ENCODE data around the gene SLC9A6. TPM values are rescaled to one million over a fixed set of nuclear protein-coding genes. Genes with fewer than 3 reads are reported as not detected.
"Not testable (repeated sequence)": the region's sequence is repeated elsewhere in the genome, so short reads cannot be mapped to it uniquely, and the experiment has no call there.

Gene SLC9A6
- total RNA-seq, 1 experiment from 2014 or later, result 22.4 TPM

DNA sequence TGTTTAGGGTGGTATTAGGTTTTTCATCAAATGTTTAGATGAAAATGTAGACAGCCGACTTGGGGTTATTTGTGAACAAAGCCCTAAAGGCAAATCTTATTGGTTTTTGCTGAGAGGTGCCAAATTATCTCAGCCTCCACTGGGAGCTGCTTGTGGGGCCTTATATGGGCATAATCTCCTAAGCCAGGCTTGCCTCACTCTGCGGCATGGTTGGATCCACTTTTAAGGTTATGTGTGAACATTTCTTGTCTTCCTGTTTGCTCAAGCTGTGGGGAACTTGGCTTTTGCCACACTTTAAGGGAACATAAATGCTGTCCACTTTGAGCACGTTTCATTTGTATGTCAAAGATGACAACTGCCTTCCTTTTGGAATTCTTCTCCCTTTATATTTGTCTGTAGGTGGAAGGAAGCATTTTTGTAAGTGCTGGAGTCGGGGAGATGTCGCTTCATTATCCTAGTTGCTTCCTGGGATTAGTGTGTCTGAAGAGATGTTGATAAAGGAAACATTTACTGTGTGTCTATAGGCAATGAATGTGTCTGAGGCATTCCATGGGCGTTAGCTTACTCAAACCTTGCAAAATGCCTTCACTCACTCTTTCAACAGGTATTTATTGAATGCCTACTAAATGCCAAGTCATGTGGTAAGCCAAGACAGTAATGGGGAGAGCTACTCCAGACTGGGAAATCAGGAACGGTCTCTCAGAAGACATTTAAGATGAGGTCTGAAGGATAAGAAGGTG is 78.3 kb downstream of the SLC9A6 start:
- DNase-seq (ENCODE audit: low spot score), result peak; percentile 39

GRCh38 chrX:136064661-136065043 is 79.4 kb downstream of the SLC9A6 start:
- no peak for DNase-seq (ENCODE audit: low spot score)

DNA sequence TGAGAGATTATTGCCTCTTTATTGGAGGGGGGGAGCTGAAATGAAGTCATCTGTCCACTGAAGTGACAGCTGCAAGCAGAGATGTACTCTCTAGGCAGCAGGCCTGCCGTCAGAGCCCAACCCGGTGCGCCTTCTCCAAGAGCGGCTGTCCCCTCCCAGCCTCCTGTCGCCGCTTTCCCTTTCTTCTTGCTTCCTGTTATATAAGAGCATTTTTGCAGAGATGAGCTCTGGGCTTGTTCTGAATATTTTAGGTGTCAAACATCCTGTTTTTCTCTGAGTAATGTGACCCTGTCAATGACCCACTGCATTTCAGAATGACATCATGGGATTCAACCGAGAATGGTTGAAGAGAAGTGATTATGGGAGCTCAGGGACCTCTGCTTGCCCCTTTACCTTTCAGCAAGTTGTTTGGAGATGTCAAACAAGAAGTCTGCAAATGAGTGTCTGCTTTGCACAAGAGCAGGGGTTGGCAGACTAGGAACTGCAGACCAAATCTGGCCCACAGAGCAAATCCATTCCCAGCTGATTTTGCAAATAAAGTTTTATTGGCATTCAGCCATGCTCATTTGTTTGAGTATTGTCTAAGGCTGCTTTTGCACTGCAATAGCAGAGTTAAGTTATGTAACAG is 79.9 kb downstream of the SLC9A6 start:
- DNase-seq (ENCODE audit: low spot score), result peak; percentile 27

DNA sequence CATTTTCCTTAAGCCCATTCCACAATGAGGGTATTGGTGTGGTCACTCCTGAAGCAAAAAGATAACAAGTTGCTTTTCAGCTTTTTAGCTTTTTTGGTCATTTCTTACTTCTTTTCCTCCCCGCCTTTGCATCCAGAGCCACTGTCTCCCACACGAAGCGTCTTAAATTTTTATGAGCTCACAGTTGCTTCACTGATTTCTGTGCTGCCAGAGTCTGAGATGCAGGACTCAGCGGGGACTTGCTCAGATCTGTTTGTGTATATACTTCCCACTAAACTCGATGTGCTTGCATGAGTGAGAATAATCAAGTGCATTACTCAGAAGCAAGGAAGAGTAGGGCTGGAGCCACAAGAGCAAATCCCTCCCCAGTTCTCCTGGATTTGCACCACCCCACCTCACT is 81.9 kb downstream of the SLC9A6 start:
- DNase-seq (ENCODE audit: low spot score), result no peak

DNA sequence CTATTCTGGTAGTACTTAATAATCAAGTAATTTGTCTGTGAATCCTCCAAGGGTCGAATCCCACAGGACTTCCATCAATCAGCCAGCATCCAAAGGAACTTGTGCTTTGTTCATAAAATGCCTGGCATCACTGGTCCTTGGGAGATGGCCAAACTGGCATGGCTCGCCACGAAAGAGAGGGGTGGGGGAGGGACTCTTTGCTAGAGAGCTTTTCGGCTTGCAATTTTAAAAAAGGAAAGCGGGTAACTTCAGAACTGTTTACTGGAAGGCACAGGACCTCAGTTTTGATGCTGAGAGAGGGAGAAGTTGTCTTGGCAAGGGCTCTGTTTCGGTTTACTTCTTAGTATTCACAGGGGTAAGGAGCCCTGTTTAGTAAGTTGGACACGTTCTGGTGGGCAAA is 82.7 kb downstream of the SLC9A6 start:
- DNase-seq (ENCODE audit: low spot score), result no peak

GRCh38 chrX:136076942-136077341 is 91.7 kb downstream of the SLC9A6 start:
- DNase-seq (ENCODE audit: low spot score), result no peak

GRCh38 chrX:136080766-136081165 is 95.5 kb downstream of the SLC9A6 start:
- no peak for DNase-seq (ENCODE audit: low spot score)

- DNase-seq (ENCODE audit: low spot score), result peak; percentile 29
These were observed 101.3 kb downstream of the SLC9A6 start for GRCh38 chrX:136086521-136086920.

GRCh38 chrX:136091898-136092297 is 106.7 kb downstream of the SLC9A6 start:
- not testable (repeated sequence) for DNase-seq (ENCODE audit: low spot score)

DNA sequence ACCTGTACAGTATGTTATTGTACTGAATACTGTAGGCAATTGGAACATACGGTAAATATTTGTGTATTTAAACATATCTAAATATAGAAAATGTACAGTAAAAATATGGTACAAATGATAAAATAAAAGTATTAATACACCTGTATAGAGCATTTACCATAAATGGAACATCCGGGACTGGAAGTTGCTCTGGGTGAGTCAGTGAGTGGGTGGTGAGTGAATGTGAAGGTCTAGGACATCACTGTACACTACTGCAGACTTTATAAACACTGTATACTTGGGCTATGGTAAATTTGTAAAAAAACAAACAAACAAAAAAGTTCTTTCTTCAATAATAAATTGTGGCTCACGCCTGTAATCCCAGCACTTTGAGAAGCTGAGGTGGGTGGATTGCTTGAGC is 109.7 kb downstream of the SLC9A6 start:
- DNase-seq (ENCODE audit: low spot score), result no peak

Other genes starting within 250 kb of the SLC9A6 start
- gene CT45A3, start 217.2 kb upstream of the SLC9A6 start, total RNA-seq (2014; rRNA removed; shearing (Covaris generic)), result not detected in 2 replicates
- gene CT45A5, start 199.9 kb upstream of the SLC9A6 start, total RNA-seq (2014; rRNA removed; shearing (Covaris generic)), result 0.50 TPM in 1 of 2 replicates, not detected in the other
- gene CT45A6, start 182.6 kb upstream of the SLC9A6 start, total RNA-seq (2014; rRNA removed; shearing (Covaris generic)), result not detected in 2 replicates
- not detected in 2 replicates for gene CT45A2, start 165.4 kb upstream of the SLC9A6 start, total RNA-seq (2014; rRNA removed; shearing (Covaris generic))
- not detected in 2 replicates for gene CT45A7, start 148.2 kb upstream of the SLC9A6 start, total RNA-seq (2014; rRNA removed; shearing (Covaris generic))
- not detected in 2 replicates for gene CT45A8, start 130.9 kb upstream of the SLC9A6 start, total RNA-seq (2014; rRNA removed; shearing (Covaris generic))
- not detected in 2 replicates for gene CT45A9, start 113.6 kb upstream of the SLC9A6 start, total RNA-seq (2014; rRNA removed; shearing (Covaris generic))
- 0.43 TPM in 1 of 2 replicates, not detected in the other for gene CT45A10, start 92.0 kb upstream of the SLC9A6 start, total RNA-seq (2014; rRNA removed; shearing (Covaris generic))
- gene SAGE1, start 91.7 kb upstream of the SLC9A6 start, total RNA-seq (2014; rRNA removed; shearing (Covaris generic)), result not detected in 2 replicates
- gene MMGT1, start 11.4 kb upstream of the SLC9A6 start, total RNA-seq (2014; rRNA removed; shearing (Covaris generic)), result 24.9 and 32.4 TPM in 2 replicates
- 139 and 149 TPM in 2 replicates for gene FHL1, start 162.1 kb downstream of the SLC9A6 start, total RNA-seq (2014; rRNA removed; shearing (Covaris generic))